Measurements from ENCODE around the gene GLB1L2.

- TF ChIP-seq POLR2A (IDR thresholded peaks at IDR 0.05) (no peak), CTCF (IDR thresholded peaks at IDR 0.05) (no peak), EP300 (IDR thresholded peaks at IDR 0.05) (no peak)
Observed at GRCh38 chr11:134346976-134347350, 15.2 kb downstream of the GLB1L2 start.

All from upper lobe of left lung (tissue), 4 donors.